ENCODE data around the gene NR2E3. TPM values are rescaled to one million over a fixed set of nuclear protein-coding genes. Genes with fewer than 3 reads are reported as not detected.

The NR2E3 gene
- total RNA-seq, 4 donors from 2014 or later, result 0.45 to 1.0 (median 0.54) TPM; not detected in 1

GRCh38 chr15:71775856-71776255 is 34.5 kb upstream of the NR2E3 start:
- intact Hi-C loops (cut with DNase I), result no loop called here
- TF ChIP-seq POLR2A (IDR thresholded peaks at IDR 0.05) (no peak), CTCF (IDR thresholded peaks at IDR 0.05) (no peak)
- H3K4me1 ChIP-seq, result peaks cover 0 to 8% of the 10 kb centered on the region in 2 donors
- H3K9me3 ChIP-seq, result no peaks in the 10 kb centered on the region
- H3K27me3 ChIP-seq, result no peaks in the 10 kb centered on the region
- no peak overlapping the region for H3K4me3 ChIP-seq (replicated peaks in 1 of 3)
- no peak for DNase-seq
- no peaks in the 10 kb centered on the region for H3K36me3 ChIP-seq
- no peak overlapping the region for H3K27ac ChIP-seq

- intact Hi-C loops (cut with DNase I), result no loop called here
- 85 to 87% methylated on average over 3 of the region's 3 CpGs for WGBS, 2 donors
- H3K27me3 ChIP-seq, result no peaks in the 10 kb centered on the region
- no peak for DNase-seq
- H3K4me3 ChIP-seq (replicated peaks in 1 of 3), result no peak overlapping the region
- H3K36me3 ChIP-seq, result no peaks in the 10 kb centered on the region
- no peak for TF ChIP-seq POLR2A (IDR thresholded peaks at IDR 0.05)
- no peak overlapping the region for H3K27ac ChIP-seq
- no peaks in the 10 kb centered on the region for H3K9me3 ChIP-seq
- peaks cover 0 to 8% of the 10 kb centered on the region in 2 donors for H3K4me1 ChIP-seq
Measured at GRCh38 chr15:71776304-71776703, 34.0 kb upstream of the NR2E3 start.

- no peak for DNase-seq
- intact Hi-C loops (cut with DNase I), result no loop called here
Measured at GRCh38 chr15:71777216-71777943, 33.0 kb upstream of the NR2E3 start.

GRCh38 chr15:71779073-71779797 is 31.1 kb upstream of the NR2E3 start:
- WGBS, 2 donors, result 72 to 73% methylated on average over 6 of the region's 6 CpGs
- DNase-seq, result peak; percentile 22 to 23
- no peaks in the 10 kb centered on the region for H3K27me3 ChIP-seq
- no peak for TF ChIP-seq CTCF (IDR thresholded peaks at IDR 0.05)
- TF ChIP-seq POLR2A (IDR thresholded peaks at IDR 0.05), result no peak
- H3K9me3 ChIP-seq, result no peaks in the 10 kb centered on the region
- intact Hi-C loops (cut with DNase I), result no loop called here
- H3K4me1 ChIP-seq, result peaks cover 0 to 8% of the 10 kb centered on the region in 2 donors
- peak overlapping the region in 2 of 3 donors; percentile 14 to 36 for H3K27ac ChIP-seq
- no peaks in the 10 kb centered on the region for H3K36me3 ChIP-seq
- no peak overlapping the region for H3K4me3 ChIP-seq (replicated peaks in 1 of 3)

More at GRCh38 chr15:71777216-71777943, 33.0 kb upstream of the NR2E3 start:
- Histone ChIP-seq H3K4me1 (peaks cover 0 to 8% of the 10 kb centered on the region in 2 donors), H3K27ac (no peak overlapping the region), H3K4me3 (replicated peaks in 1 of 3) (no peak overlapping the region), H3K9me3 (no peaks in the 10 kb centered on the region), H3K36me3 (no peaks in the 10 kb centered on the region), H3K27me3 (no peaks in the 10 kb centered on the region)
- TF ChIP-seq POLR2A (IDR thresholded peaks at IDR 0.05) (no peak), CTCF (IDR thresholded peaks at IDR 0.05) (no peak)
- 88 to 92% methylated on average over 14 to 16 of the region's 16 CpGs for WGBS, 2 donors

GRCh38 chr15:71780115-71780976 is 30.0 kb upstream of the NR2E3 start:
- peak; percentile 55 to 57 for DNase-seq
- H3K4me3 ChIP-seq (replicated peaks in 1 of 3), result no peak overlapping the region
- no peaks in the 10 kb centered on the region for H3K36me3 ChIP-seq
- TF ChIP-seq CTCF (IDR thresholded peaks at IDR 0.05) (peak in 5 of 6 experiments; percentile 49 to 84 (median 55)), POLR2A (IDR thresholded peaks at IDR 0.05) (no peak)
- peaks cover 0 to 8% of the 10 kb centered on the region in 2 donors for H3K4me1 ChIP-seq
- H3K9me3 ChIP-seq, result no peaks in the 10 kb centered on the region
- no peaks in the 10 kb centered on the region for H3K27me3 ChIP-seq
- 22 to 26% methylated on average over 13 of the region's 13 CpGs for WGBS, 2 donors
- intact Hi-C loops (cut with DNase I), result no loop called here
- peak overlapping the region; percentile 0 to 36 (median 30) for H3K27ac ChIP-seq

Data from thyroid gland (tissue), 4 donors.